ENCODE results near the gene WT1. TPM values are rescaled to one million over a fixed set of nuclear protein-coding genes. Genes with fewer than 3 reads are reported as not detected.

Gene WT1
- total RNA-seq, 1 experiment from 2014 or later = 6.4 TPM

GRCh38 chr11:32438866-32439489 lies 3.6 kb upstream of the WT1 start:
- no peak for DNase-seq (ENCODE audit: low spot score)

DNA sequence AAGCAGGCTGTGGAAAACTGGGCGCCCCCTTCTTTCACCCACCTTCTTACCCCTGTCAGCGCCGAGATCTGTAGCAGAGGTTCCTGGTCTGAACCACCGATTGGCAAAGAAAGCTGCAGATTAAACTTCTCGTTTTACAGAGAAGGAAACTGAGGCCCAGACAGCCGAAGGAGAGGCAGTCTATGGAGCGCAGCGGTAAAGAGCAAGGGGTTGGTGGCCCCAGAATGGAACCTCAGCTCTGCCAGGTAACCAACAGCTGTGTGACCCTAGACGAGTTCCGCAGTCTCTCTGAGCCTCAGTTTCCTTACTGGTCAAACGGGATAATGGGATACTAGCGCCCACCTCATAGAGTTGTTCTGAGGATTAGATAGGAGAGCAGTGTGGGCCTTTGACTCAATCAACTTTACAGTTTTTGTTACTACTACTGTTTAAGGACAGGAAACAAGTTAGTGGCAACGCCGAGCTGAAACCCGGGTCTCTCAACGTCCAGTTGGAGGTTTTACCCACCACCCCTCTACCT lies 3.1 kb upstream of the WT1 start:
- no peak for DNase-seq (ENCODE audit: low spot score)

DNA sequence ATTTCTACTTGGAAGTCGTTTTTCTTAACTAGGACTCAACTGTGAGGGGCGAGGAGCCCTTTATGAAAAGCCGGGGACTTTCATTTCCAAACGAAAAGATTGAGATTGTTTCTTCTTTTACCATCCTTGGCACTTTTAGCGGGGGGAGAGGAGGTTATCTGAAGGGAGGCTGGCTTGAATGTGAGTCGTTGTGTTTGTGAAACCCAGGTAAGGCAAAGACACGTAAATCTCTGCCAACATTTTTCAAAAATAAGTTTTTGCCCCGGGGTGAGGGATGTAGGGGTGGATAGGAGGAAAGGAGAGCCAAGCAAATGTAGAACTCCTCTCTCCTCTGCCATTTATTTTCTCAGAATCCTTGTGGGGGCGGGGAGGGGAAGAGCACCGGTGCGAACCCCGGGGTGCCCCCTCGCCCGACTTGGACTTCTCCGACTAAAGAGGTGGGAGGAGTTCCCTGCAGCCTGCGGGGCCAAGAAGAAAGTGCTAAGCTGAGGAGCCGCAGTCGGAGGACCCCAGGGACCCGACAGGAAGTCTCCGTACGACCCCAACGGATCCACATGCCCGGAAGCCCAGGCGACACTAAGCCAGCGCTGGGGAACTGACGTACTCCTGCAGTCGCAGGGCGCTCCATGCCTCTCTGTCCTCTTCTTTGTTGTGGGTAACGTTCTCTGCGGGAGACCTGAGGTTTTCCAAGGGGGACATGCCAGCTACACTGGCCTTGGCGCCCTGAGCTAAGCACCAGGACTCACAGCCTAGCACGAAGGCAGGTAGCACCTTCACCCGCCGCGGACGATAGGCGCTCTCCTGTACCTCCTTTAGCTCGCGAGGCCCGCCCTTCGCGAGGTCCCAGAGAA lies 2.4 kb upstream of the WT1 start:
- no peak for DNase-seq (ENCODE audit: low spot score)

DNA sequence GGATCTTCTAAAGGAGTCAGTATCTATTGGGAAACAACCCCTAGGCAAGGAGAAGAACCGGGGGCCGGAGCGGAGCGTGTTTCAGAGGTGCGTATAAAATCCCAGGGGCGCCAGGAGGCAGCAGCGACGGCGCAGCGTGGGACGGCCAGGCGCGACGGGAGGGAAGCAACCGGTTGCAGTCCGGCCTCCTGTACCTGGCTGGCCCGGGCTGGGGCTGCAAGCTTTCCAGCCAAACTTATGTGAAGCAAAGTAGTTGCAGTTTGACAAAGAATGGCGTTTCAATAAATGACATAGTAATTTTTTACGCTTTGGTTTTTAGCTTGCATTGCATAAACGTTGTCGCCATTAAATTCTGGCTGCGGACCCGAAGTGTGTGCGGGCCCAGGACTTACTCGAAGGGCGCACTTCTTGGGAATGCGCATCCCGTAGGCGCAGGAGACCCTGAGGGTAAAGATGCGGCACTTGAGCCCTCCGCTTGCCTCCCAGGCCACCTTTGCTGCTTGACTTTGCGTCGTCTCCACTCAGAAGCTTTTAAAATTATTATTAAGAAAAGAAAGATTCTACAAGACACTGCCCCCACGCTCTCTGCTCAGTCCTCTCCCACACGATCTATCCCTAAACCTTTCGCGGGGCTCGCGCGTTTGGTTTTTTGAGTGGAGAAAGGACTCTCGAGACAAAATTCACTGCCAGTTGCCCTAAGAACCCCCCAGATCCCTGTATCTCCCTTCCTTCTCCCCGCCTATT lies 1.6 kb upstream of the WT1 start:
- DNase-seq (ENCODE audit: low spot score) = no peak

DNA sequence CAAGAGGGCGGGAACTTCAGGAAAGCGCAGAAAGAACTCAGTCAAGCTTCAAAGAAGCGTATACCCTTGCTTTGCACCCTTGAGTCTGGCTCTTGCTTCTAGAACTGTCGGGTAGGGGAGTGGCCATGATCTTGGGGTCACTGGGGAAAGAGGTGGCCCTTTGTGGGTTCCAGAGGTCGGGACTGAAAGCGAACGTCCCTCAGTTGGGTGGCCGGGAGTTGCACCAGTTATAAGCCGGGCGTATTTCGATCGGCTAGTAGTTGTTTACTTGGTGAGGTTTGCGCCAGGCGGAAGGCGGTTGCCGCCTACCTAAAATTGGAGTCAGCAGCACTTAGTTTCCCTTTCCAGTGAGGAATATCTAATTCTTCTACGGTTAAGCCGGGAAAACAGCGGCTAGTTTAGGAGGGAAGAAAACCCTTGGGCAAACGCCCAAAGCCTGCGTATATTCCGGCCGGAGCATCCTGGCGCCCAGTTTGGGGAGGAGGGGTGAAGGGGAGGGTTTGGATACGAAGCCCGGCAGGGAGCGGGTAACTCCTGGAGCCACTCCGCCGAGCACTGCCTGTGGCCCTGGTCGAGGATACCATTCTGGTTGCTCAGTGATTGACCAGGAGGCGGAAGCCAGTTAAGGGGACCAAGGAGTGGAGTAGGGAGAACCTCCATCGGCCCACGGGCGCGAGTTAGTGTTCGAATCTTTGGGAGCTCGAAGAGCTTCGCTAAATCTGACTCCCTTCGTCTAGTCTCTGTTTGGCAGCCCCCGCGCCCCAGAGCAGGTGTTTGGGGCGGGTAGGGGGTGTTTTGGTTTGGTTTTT lies 807 bp upstream of the WT1 start:
- DNase-seq (ENCODE audit: low spot score) = no peak

DNA sequence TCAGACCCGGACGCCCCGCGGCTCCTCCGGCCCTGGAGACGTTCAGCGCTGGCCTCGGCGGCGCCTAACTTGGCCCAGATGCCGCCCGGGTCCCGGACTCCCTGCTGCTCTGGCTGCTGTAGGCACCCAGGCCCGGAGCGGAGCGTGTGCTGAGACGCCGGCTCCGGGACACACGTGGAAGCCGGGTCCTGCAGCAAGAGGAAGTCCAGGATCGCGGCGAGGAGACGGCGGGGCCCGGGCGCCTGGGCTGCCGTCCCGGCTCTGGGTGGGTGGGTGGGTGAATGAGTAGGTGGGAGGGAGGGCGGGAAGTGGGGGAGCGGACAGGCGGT lies 223 bp downstream of the WT1 start:
- DNase-seq (ENCODE audit: low spot score) = peak; percentile 7

GRCh38 chr11:32434356-32435151 lies 785 bp downstream of the WT1 start:
- DNase-seq (ENCODE audit: low spot score) = peak; percentile 48

GRCh38 chr11:32433914-32434355 lies 1.4 kb downstream of the WT1 start:
- no peak for DNase-seq (ENCODE audit: low spot score)

- no peak for DNase-seq (ENCODE audit: low spot score)
Observed at GRCh38 chr11:32433101-32433913, 2.0 kb downstream of the WT1 start.

DNA sequence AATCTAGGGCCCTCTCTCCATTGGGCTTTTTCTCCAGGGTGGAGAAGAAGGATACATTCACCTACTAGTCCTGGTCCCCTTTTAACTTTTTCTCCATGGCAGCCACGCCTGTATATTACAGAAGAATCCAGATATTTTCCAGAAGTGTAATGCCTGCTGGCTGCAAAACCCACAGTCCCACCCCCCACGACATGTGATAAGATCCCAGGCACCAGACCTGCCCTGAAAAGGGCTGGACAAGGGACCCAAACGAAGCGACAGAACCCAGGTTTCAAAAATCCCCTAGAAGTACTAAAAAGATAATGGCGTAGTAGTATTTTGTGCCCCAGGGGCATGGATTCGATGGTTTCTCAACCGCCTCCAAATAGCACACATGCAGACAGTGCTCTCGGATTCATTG lies 2.8 kb downstream of the WT1 start:
- DNase-seq (ENCODE audit: low spot score) = no peak

- DNase-seq (ENCODE audit: low spot score) = no peak
Observed at GRCh38 chr11:32430568-32431381, 4.6 kb downstream of the WT1 start.

GRCh38 chr11:32429477-32429876 lies 5.9 kb downstream of the WT1 start:
- DNase-seq (ENCODE audit: low spot score) = no peak

- DNase-seq (ENCODE audit: low spot score) = no peak
Observed at GRCh38 chr11:32428665-32429303, 6.6 kb downstream of the WT1 start.

DNA sequence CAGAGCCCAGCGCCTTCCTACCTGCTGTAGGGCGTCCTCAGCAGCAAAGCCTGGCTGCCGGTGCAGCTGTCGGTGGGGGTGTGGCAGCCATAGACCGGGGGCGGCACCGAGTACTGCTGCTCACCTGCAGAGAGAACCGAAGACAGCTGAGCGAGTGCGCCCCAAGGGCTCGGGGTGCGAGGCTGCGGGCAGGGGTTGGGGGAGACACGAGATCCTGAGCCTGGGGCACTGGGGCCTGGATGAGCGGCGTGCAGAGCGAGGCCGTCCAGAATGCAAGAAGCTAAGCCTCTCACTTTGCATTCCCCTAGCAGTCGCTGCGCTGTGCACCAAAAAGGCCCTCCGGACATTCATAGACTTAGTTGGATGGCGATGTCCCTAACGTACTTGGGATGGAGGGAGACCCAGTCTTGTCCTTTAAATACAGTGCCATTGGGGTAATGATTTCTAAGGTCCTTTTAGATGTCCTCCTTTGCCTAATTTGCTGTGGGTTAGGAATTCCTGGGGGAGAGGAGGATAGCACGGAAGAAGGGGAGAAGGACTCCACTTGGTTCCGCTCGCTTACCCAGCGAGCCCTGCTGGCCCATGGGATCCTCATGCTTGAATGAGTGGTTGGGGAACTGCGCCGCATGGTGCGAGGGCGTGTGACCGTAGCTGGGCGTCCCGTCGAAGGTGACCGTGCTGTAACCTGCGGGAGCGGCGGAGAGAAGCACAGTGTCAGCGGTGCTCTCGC lies 7.2 kb downstream of the WT1 start:
- no peak for DNase-seq (ENCODE audit: low spot score)

DNA sequence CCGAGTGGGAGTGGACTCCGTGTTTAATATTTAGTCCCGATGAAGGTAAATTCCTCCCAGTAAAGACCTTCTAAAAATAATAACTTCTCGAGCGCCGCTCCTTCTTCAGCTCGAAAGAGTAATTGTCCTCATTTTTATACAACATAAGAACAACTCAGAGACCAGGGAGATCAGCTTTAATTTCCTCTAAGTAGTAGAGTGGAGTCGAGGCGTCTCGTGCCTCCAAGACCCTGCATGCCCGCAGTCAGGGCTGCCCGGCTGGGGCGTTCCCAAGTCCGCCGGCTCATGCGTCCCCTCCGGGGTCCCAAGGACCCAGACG lies 7.8 kb downstream of the WT1 start:
- DNase-seq (ENCODE audit: low spot score) = no peak

GRCh38 chr11:32426819-32427615 lies 8.3 kb downstream of the WT1 start:
- no peak for DNase-seq (ENCODE audit: low spot score)

DNA sequence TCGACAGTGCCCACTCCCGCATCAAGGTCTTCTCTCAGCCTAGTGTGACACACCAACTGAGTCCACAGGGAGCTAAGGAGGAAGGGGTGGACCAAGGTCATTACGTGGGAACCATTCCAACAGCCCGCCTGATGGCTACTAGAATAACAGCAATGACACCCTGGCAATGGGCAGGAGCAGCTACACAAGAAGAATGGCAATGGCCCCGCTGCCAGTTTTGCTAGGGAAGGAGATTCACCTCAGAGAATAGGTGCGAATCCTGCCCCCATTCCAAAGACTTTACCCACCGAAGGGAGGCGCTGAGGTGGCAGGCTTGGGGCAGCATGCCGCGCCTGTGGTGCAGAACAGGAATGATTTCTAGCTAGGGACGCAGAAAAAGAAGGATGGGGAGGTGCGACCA lies 9.1 kb downstream of the WT1 start:
- DNase-seq (ENCODE audit: low spot score) = no peak

Measured in A172 (cell line).